EH (cell line): ENCODE results near the gene DPP7.
"Not testable (repeated sequence)": the region's sequence is repeated elsewhere in the genome, so short reads cannot be mapped to it uniquely, and the experiment has no call there.

Source experiments
- DNase-seq: peaks from one replicate; pipeline ENCODE4 v3.0.0-alpha.2; 2015; ENCODE audit warnings: low read depth

DPP7 gene

DNA sequence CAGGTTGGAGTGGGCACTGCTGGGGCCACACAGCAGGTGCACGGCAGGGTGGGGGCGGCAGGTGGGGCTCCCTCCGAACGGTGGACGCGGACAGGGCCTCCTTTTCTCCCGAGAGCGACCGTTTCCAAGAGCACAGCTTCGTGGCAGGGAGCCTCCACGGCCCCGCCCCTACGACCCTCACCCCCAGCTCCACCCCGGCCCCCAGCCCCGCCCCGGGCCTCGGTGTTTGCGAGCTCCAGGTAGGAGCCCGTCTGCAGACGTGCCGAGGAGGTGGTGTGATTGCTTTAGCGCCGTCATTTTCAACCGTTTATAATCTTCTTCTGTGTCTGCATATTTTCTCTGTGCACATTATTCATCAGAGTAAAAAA is 33.2 kb upstream of the DPP7 start:
- DNase-seq = no peak

DNA sequence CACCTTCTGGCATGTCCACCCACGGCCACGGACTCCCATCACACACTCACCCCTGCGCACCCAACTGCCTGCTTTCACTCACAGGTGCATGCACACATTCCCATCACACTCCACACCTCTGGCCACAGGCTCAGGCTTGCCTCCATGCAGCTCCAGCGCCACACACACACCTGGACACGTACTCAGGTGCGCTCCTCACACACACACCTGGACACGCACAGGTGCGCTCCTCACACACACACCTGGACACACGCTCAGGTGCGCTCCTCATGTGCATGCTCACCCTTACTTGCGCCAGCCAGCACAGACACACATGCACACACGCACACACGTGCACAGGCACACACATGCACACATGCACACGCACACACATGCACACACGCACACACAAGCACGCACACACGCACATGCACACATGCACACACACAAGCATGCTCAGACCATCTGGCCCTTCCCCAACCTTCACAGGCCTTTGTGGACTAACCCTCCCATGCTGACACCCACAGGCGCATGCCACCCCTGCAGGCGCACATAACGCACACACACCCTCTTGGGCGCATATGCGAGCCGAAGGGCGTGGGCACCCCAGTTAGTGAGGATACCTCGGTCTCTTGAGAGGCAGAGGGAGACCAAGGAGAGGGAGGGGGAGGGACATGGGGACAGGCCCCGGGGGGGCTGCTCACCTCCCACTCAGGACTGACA is 32.7 kb upstream of the DPP7 start:
- DNase-seq = no peak

DNA sequence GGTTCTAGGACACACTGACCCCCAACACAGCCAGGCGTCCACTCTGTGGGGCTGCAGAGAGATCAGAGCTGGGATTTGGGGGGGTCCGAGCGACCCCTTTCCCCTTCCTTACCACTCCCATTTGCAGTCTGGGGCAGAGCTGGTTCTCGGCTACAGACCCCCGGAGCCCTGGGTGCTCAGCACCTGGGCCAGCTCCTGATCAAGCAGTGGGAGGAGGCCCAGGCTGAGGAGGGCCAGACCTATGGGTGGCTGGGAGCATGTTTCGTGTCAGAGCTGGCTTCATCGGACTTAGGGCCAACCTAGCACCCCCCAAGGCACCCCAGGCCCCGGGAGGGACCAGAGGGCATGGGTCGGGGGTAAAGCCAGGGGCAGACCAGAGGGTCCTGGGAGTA is 32.0 kb upstream of the DPP7 start:
- no peak for DNase-seq

DNA sequence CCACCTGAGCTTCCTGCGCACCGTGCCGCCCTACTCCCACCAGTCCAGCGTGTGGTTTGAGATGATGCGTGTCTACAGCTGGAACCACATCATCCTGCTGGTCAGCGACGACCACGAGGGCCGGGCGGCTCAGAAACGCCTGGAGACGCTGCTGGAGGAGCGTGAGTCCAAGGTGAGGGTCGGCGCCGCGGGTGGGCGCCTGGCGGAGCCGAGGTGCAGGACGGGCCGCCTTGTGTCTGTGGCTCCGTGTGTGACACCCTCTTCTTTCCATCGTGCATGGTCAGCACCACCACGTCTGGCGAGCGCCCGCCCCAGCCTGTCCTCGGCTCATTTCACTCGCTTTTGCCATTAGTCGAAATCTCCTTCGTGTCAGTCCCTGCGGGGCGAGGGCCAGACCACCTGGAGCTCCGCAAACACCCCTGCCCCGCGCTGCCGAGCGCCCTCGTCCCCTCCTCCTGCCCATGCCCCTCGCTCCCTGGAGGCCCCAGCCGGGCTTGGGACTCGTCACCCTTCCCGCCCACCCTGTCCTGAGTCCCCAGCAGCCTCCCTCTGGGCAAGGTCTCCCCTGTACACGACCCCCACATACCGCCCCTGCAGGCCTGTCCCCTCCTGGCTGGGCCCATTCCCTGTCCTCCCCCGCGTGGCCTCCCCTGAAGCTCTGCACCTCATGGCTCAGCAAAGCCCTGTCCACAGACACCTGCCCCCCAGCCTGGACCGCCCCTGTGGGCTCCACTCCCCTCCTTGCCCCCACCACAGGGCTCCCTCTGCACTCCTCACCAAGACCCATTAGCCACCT is 31.4 kb upstream of the DPP7 start:
- no peak for DNase-seq

DNA sequence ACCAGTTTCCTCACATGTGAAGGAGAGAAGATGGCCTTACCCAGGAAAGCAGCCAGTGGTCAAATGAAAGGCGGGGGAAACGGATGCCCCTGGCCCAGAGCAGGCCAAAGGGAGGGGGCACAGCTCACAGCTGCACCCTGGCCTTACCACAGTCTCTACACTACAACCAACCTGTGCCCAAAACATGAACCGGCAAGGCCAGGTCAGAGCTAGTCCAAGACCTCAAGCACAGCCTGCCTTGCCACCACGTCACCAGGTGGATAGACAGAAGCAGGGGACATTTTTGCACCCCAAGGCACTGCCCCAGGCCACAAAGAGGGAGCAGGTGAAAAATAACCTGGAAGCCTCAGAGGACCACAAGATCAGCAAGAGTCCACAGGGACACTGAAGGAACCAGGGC is 28.9 kb upstream of the DPP7 start:
- DNase-seq = no peak

DNA sequence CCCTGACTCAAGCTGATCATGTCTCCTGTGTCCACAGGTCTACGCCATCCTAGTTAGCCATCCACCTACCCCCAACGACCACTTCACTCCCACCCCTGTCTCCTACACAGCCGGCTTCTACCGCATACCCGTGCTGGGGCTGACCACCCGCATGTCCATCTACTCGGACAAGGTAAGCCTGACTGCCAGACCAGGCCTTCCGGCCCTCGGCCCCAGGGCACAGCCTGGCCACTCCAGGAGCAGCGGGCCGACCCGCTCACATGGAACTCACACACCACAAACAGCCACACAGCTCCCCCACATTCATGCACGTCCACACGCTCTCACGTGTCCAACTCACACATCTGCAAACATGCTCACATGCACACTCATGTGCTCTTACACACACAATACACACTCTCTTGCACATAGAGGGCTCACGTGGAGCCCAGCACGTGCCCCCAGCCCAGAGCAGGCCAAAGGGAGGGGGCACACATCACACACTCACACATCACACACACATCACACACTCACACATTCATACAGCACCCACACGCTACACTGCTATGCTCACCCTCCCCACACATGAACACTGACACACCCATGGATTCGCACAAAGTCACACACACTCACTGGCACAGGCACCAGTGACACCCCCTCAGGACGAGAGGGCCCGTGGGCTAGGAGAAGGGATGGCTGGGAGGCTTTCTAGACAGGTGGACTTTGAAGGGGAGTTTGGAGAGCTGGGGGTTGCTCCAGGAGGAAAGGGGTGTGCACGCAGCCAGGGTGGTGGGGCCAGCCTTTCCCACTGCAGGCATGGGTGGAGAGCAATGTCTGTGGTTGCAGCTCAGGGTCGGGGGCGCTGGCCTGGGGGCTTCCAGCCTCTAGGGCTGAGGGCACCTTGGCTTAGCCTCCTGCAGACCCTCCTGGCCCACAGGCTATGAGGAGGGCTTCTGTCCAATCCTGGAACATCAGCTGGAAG is 27.7 kb upstream of the DPP7 start:
- no peak for DNase-seq

DNA sequence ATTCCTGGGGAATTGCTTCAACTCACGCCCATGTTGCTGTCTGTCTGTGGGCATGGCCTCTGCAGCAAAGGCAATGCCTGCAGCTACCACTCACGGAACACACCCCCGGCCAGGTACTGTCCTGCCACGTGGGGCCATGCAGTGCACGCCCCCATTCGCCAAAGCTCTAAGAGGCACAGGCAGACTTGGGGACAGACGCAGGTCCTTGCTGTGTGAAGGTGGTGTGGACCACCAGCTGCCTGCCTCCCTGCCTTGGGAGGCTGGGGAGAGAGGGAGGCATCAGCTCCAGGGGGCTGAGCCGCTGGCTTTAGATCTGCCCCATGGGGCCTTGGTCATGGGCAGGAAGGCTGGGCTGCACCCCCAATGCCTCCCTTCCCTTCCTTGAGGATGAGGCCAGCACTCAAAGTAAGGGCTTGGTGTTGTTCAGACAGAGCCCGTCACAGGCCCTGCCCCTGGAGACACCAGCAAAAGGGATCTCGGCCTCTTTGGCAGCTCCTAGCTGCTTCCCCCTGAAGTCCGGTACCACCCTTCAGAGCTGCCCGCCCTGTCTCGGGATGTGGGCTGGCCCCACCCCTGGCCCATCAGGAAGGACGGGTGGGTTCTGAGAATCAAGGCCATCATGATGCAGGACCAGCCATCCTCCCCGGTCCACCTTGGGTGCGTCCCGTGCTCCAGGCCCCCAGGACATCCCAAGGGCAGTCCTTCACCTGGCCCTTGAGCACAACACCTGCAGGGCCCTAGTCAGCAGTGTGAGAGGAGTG is 26.7 kb upstream of the DPP7 start:
- DNase-seq = no peak

DNA sequence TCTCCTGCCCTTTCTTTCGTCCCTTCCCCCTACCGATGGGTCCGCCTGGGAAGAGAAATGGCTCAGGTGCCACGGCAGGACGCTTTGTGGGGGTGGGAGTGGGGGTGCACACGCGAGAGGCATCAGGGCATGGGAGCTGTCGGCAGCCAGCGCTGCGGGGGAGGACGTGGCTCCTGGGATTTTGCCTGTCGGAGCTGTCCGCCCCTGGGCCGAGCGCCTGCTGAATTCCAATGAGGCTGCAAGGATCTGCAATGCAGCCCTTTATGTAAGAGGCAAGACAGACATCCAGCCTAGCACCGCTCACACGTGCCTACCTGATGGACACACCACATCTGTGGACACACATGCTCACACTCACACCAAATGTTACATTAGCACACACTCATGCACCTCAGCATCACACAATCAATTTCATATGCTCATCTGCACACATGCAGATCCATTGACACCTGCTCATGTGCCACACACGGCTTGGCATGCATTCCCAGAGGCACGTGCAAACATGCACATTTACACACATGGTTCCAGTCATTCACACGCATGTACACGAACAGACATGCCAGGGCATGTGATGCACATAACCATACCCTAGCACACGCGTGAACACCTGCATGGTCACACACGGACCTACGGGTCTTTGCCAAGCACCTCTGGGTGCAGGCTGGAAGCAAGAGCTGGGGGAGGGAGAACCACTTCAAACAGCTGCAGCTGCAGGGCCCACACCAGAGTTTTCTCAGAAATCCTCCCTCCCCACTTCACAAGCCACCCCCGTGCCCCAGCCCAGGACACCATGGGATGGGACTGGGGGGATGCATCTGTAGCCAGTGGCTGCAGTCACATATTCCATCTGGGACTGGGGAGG is 25.8 kb upstream of the DPP7 start:
- DNase-seq = no peak

DNA sequence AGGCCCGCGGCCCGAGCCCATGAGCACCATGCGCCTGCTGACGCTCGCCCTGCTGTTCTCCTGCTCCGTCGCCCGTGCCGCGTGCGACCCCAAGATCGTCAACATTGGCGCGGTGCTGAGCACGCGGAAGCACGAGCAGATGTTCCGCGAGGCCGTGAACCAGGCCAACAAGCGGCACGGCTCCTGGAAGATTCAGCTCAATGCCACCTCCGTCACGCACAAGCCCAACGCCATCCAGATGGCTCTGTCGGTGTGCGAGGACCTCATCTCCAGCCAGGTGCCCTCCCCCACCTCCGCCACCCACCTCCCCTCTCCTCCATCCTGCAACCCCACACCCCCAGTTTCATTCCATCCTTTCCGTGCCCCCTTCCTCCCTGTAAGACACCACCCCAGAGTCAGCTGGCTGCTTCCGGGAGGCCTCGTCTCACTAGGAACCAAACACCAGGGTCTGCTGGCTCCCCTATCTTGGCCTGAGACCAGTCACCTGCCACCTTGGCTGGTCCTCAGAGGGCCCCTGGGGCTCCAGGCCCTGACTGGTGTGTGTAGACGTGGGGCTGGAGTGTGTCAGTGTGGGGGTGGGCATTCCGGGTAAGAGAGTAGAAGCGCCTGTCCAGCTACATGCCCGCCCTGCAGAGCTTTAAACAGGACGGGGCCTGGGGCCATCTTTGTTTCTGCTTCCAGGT is 25.1 kb upstream of the DPP7 start:
- no peak for DNase-seq

DNA sequence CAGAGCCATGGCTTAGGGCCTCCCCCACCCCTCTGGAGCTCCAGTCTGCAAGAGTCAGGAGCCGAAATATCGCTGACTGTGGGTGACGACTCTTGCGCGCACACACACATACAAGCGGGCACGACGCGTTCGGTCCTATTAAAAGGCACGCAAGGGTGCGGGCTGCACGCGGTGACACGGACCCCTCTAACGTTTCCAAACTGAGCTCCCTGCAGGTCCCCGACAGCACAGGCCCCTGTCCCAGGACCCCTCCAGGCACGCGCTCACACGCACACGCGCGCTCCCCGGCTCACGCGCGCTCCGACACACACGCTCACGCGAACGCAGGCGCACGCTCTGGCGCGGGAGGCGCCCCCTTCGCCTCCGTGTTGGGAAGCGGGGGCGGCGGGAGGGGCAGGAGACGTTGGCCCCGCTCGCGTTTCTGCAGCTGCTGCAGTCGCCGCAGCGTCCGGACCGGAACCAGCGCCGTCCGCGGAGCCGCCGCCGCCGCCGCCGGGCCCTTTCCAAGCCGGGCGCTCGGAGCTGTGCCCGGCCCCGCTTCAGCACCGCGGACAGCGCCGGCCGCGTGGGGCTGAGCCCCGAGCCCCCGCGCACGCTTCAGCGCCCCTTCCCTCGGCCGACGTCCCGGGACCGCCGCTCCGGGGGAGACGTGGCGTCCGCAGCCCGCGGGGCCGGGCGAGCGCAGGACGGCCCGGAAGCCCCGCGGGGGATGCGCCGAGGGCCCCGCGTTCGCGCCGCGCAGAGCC is 24.4 kb upstream of the DPP7 start, which contains the start of gene GRIN1:
TSS of gene GRIN1 (plus strand) at position 433 of the 746 bp plus-strand sequence. CDS start 333 bp downstream, outside the sequence.
- peak; percentile 46 for DNase-seq

DNA sequence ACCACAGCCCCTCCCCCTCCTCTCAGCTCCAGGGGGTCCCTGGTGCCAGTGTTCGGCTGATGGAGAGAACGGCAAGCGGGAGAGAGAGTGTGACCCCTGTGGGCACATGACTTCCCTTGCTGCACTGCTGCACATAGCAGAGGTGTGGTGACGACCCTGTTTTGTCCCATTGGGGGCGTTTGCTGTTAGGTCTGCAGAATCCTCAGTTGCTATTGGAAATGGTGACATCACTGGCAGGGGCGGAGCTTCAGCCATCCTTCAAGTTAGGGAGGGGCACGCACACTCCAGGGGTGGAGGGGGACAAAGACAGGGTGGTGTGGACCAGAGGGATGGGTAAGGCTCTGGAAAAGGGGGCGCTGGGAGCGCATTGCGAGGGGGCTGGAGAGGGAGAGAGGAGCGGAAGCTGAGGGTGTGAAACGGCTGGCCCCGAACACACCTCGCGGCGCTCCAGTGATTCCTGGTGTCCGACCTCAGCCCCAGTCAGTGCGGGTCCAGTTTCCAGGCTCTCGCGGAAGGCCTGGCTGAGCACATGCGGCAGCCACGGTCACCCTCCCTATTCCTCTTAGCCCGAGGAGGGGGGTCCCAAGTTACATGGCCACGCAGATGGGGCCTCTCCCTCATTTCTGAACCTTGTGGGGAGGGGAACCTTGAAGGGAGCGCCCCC is 23.7 kb upstream of the DPP7 start:
- DNase-seq = no peak

DNA sequence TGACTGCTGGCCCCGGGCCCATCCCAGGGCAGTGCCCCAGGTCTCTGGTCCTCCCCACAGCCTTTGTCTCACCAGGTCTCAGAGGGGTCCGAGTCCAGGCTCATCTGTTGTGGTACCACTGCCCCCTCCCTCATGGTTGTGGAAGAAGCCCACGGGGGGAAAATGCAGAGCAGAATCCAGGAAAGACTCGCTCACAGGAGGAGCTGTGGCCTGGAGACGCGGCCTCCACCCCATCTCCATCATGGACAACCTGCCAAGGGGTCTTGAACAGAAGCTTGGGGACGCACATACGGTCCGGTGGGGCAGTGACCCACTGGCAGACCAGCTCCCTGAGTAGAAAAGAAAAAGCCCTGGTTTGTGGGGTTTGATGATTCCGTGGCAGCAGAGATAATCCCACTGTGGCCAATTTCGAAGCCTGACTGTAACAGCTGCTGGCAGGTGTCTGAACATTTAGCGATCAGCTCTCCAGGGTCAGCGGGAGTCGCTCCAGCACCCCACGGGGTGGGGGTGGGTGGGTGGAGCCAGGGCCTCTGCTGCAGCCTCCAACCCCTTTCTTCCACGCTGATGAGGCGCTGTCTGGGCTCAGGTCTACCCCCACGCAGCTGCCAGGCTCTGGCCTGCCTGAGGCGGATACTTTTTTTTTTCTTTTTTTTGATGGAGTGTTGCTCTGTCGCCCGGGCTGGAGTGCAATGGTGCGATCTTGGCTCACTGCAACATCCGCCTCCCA is 22.5 kb upstream of the DPP7 start:
- no peak for DNase-seq

DNA sequence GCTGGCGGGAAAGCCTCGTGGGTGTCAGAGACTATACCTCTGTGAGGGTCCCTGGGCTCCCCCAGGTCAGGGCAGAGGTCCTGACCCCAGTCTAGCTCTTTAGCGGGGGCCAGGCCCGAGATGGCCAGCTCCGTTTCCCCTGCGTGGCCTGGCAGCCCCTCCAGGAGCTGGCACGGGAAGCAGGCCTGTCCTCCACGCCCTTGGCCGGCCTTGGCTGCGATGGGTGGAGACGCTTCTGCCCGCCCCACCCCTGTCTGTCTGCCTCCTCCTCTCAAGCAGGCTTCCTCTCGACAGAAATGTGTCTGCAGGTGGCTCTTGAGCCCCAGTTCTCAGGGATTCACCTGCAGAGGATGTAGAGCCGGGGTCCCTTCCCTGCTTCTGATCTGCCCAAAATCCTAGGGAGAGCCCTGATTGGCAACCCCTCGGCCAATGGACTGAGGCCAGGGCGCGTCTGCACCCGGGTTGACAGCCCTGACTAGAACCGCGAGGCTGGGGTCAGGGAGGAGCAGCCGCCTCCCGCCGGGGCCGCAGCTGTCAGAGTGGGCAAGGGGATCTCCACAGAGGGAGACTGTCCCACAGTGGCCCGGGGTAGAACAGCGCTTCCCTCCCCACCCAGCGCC is 21.8 kb upstream of the DPP7 start:
- no peak for DNase-seq

DNA sequence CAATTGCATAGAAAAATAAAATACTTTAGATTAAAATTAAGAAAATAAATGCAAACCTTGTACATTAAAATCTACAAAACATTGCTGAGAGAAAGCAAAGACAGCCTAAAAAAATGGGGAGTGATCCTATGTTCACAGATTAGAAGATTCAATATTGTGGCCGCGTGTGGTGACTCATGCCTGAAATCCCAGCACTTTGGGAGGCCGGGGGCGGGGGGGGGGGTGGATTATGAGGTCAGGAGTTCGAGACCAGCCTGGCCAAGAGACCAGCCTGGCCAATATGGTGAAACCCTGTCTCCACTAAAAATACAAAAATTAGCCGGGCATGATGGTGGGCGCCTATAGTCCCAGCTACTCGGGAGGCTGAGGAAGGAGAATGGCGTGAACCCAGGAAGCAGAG is 20.6 kb upstream of the DPP7 start:
- DNase-seq = not testable (repeated sequence)

DNA sequence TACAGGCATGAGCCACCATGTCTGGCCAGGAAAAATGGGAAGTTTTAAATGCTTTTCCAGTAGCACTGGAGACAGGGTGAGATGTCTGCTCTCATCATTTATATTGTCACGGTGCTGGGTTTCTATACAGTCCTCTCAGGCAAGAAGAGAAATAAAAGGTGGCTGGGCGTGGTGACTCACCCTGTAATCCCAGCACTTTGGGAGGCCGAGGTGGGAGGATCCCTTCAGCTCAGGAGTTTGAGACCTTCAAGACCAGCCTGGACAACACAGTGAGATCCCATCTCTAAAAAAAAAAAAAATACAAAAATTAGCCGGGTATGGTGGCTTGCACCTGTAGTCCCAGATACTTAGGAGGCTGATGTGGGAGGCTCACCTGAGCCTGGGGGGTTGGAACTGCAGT is 19.7 kb upstream of the DPP7 start:
- no peak for DNase-seq

DNA sequence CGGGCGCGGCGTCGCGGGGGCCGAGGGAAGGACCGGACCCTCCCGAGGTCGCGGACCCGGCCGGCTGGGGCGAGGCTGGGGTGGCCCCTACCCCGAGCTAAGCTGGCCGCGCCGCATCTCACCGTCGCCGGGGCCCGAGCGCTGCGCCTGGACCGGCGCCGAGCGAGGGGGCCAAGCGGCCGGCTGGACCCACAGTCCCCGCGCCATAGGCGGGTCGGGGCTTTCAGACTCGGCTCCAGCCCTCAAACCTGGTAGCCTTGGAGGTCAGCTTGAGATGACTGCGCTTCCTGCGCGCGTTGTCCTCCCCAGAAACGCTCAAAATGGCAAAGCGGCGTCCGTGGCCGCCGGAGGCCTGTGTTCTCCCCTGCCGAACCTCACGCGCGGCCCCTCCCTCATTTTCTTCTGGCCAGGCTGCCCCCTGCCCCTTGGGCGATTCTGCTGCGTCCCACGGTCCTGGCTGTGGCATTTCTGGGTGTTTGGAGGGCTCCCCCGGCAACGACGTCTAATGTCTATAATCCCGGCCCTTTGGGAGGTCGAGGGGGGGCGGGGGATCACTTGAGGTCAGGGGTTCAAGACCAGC is 15.7 kb upstream of the DPP7 start:
- DNase-seq = peak; percentile 33

DNA sequence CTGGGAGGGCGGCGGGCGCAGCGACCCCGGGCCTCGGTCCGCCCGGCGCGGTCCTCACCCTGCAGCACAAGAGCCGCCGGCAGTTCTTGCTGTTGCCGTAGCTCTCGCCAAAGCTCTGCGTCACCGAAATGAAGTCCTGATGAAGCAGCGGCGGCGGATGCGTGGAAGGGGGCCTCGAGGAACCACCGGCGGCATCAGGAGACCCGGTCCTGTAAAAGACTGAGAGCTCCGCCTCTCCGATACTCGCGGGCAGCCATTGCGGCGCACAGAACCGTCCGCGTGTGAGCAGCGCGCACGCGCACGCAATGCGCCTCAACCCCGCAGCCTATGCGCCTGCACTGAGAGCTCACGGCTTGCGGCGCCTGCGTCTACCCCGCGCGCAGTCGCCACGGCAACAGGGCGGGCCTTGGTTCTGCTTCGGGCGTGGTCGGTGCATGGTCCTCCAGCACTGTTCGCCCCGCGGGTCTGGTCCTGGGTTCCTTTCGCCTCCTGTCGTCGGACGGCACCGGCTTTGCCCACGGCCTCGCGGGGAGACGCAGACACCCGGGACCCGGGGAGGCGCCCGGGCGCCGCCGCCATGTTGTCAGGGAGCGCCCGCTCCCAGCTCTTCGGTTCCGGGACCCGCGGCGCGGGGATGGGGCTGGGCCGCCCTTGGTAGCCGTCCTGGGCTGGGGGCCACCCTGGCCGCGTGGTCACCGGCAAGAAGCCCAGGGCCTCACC is 15.1 kb upstream of the DPP7 start:
- peak; percentile 92 for DNase-seq
